HG03457 (cell line): Measurements from ENCODE around the gene PNKP.
A peak's percentile ranks its signal among the peaks of the same experiment; 100 is the strongest.

Experiments
- ATAC-seq: cut with Tn5 transposase; IDR thresholded peaks from one replicate; pipeline ENCODE4 v1.9.1; 2021; ENCODE audit warnings: moderate number of reproducible peaks; ENCODE audit not compliant: unreplicated experiment

The PNKP gene

GRCh38 chr19:49866933-49867782, at the start of gene PNKP:
Gene PNKP, minus strand, starts transcription at chr19:49867576. Its CDS starts 372 bp downstream, at chr19:49867204.
- no peak for ATAC-seq

DNA sequence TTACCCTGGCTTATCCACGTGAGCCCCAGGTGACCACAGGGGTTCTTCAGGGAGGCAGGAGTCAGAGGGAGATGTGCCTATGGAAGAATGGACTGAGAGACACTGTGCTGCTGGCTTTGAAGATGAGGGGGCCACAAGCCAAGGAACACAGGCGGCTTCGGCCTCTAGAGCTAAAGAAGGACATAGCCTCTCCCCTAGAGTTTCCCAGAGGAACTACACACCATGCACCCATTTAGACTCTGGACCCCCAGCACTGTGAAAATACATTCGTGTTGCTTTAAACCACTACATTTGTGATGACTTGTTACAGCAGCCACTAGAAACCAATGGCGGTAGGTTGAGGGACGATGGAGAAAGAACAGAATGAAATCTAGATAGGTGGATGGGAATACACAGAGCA, 47.9 kb upstream of the PNKP start:
- no peak for ATAC-seq

- ATAC-seq, result no peak
Measured at GRCh38 chr19:49913720-49914119, 46.3 kb upstream of the PNKP start.

DNA sequence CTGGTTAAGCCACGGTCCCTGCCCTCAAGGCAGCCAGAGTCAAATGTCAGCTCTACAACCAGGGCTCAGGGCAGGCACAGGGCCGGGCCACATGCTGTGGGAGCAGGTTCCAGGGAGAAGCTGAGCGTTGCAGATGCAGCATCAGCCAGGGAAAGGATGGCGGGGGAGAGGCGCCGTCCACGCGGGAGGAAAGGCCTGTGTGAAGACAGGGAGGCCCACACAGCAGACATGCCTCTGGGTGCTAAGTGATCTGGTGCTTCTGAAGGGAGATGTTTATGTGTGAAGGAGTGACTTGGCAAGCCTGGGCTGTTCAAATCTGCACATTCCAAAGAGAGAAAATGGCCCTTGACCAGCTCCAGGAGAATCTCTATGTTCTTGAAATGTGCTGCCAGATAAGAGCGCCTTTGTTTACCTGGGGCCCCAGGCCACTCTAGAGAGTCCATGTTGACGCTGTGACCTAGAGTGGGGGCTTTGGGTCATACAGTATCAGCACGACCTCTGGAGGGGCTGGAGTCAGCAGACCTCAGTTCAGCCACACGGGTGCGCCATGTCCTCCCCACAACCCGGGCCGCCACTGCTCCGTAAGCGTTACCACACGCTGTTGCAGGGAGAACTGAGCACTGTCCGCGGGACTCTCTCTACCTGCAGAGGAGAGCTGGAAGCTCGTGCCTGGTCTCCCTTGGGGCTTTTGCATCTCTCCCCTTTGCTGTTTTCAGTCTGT, 45.7 kb upstream of the PNKP start:
- no peak for ATAC-seq

DNA sequence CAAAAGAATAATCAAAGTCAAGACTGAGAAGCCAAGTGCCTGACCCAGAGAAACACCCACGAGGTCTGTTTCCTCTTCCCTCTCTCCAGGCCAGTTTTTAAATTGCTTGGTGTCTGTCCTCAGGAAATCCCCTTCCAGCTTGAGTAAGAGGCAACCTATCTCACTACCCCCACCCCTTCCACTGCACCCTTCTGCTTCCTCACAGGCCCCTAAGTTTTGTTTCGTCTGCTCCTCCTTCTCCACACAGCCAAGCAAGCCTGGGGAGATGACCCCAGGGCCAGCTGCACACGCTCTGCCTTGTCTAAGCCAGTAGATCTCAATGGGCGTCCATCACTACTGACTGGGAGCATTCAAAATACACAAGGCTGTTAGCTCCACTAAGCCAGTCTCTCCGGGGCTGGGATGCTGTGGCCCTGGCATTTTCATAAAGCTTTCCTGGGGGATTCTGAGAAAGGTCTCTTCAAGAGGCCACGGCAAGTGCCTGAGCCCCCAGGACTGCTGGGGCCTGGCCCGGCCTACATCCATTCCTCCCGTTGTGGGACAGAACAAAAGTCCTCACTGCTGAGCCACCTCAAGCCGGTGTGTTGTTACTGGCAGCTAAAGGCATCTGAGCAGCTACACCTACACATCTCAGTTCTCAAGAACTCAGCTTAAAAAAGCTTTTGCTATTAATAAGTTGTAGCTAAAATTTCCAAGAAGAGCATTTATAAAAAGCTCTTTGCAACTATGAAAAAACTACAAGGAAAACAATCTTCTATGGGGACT, 44.2 kb upstream of the PNKP start:
- ATAC-seq, result no peak

GRCh38 chr19:49910179-49910578, 42.8 kb upstream of the PNKP start:
- ATAC-seq, result no peak

GRCh38 chr19:49908480-49909420, 41.4 kb upstream of the PNKP start:
- no peak for ATAC-seq

DNA sequence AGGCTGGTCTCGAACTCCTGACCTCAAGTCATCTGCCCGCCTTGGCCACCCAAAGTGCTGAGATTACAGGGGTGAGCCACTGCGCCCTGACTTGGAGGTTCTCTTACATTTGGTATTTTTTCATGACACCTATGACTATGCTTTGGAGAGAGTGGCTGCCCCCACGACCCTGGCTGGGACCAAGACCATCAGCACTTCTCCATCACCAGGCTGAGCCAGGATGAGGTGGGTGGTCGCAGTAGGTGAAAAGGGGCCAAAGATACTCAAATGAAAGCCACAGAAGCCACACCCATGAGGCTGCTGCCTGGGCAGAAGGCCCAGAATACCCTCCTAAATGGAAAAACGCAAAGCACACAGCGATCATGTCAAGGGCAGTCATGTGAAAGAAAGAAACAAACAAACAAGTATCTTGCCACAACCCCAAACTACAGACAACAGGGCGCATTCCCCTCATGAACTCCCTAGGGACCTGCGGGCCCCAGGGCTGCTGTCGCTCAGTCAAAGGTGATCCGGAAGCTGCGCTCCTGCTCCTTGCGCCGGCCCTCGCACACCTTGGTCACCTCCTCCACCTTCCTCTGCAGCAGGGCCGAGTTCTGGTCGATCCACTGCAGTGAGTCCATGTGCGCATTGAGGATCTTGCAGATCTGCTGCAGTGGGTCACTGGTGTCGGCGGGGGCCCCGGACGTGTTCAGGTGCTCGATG, 40.5 kb upstream of the PNKP start:
- no peak for ATAC-seq

DNA sequence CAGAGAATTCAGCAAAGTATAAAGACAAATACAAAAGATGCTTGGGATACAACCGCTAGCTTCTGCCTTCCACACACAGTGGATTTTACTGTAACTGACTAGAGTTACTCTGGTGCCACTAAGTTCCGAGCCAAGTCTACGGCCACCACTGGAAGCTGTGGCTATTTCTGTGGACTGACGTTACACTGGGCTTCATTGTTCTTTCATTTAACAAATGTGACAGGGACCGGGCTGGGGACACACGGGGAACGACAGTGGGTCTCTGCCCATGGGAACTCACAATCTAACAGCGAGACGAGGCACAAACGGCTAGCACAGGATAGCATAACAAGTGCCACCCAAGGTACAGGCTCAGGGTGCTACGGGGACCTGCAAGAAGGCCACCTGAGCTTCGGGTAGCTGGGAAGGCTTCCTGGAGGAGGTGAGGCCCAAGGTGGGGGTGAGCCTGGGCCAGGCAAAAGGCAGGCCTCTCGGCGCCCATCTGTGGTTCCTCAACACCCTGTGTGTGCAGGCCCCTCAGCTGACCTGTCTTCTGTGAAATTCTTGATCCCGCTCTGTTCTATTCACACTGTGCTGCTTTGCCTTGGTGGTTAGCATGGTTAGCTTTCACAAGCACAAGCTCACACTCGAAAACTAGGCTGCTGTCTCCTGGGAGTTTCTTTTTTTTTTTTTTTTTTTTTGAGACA, 39.6 kb upstream of the PNKP start:
- ATAC-seq, result no peak

DNA sequence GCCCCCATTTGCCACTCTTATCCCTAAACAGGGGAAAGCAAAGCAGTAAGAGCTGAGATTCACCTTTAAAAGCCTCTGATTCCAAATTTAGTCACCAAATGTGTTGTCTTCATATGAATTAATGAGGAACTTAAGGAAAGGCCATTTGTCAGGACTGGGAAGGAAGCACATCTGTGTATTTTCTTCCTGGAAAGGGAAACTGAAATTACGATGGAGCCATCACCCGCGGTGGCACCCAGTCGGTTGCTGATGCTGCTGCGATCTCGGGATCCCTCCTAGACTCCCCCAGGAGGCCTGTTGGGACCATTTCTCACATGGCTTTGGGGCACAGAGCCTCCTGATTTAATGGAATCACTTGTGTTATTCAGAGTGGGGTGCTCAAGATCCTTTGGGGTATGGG, 36.8 kb upstream of the PNKP start:
- no peak for ATAC-seq

- ATAC-seq, result peak; percentile 45
Measured at GRCh38 chr19:49896863-49897621, 29.7 kb upstream of the PNKP start, which contains the start of gene IL4I1. Gene IL4I1, minus strand, starts transcription at chr19:49896887. Its CDS starts 727 bp downstream, at chr19:49896160.

GRCh38 chr19:49895566-49896297, 28.4 kb upstream of the PNKP start:
- no peak for ATAC-seq

DNA sequence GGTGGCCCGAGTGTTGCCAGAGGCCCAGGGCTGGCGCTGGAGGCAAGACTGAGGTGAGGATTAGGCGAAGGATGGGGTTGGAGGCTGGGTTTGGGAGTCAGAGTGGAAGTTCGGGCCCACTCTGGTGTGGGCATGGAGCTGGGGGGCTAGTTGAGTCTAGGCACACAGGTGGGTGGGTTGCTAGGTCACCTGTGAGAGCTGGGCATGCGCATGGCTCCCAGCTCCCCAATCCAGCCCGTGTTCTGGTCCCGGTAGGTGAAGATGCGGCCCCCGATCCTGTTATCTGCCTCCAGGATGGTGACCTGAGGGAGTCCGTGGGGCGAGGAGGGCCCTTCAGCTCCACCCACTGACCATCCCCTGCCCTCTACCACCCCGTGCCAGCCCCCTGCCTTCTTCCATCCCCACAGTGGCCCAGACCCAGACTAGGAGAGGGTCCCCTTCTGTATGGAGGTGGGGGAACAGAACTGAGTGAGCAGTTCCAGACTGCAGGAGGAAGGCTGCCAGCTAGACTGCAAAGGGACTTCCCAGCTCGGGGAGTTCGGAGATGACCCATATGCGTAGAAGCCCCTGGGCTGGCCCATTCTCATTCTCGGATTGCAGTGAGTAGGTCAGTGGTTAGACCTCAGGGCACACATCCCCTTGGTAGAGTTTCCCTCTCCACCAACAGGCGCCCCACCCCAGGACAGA, 27.6 kb upstream of the PNKP start:
- ATAC-seq, result no peak

DNA sequence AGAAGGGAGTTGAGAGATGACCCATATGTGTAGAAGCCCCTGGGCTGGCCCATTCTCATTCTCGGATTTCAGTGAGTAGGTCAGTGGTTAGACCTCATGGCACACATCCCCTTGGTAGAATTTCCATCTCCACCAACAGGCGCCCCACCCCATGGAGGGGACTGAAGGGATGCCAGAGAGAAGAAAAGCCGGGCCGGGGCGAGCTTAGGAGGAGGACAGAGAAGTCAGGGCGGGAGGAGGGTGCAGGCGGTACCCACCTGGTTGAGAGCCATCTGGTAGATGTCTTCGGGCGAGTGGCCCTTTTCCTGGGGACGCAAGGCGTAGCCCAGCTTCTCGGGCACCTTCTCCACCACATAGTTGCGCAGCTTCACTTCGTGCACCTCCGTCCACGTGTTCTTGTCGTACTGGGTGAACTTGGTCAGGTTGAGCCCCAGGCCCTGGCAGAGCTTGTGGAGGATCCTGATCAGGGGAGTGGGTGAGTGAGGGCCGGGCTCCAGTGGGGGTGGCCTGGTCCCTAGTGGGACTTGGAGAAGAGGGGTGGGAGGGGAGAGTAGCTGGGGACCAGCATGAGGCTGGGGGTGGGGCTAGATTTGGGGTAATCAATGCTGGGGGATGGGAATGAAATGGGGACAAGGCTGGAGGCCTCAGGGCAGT, 26.8 kb upstream of the PNKP start:
- no peak for ATAC-seq

DNA sequence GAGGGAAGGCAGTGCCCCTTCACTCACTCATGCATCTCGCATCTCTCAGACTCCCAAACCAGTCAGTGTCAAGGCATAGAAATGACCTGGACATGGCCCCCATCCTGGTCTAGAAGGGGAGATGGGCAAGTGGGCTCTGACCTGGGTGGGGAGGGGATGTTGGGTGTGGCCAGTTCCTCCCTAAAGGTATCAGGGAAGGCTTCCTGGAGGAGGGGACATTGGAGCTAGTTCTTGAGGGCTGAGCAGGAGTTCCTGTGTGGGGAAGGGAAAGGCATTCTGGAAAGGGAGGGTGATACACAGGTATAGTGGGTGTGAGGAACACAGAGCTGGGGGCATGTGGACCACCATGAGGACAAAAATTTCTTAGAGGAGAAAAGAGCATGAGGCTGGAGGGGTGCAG, 25.3 kb upstream of the PNKP start:
- no peak for ATAC-seq

DNA sequence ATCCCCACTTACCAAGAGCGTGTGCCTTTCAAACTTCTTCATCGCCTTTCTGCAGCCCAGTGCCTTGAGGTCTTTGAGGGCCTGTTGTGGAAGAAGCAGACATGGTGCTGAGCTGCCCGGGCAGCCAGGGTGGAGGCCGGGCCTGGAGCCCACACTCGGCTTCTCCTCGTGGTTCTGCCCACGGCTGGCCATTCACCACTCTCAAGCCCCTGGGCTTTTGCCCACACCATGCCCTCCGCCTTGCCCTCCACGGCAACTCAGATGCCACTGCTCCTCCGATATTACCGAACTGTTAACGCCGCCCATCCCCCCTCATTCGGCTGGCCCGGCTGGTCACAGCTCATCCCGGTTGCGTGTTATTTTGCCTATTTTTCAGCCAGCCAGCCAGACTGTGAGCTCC, 24.0 kb upstream of the PNKP start:
- ATAC-seq, result no peak
